Mucosa of rectum (tissue), 2 donors: ENCODE measurements around the gene CTXND2.
"Not testable (repeated sequence)": the region's sequence is repeated elsewhere in the genome, so short reads cannot be mapped to it uniquely, and the experiment has no call there.

Source experiments
- H3K27ac ChIP-seq, 2 donors: one replicate each; pipeline ENCODE4 v1.7.0; 2013; ENCODE audit warnings: inconsistent platforms in 2 of 2, low read depth in 2 of 2, low read length in 2 of 2
- H3K27me3 ChIP-seq, 2 donors: one replicate each; pipeline ENCODE4 v1.7.0; 2013; ENCODE audit warnings: low read length in 2 of 2; ENCODE audit not compliant: control insufficient read depth in 2 of 2, insufficient read depth in 2 of 2
- H3K36me3 ChIP-seq, 2 donors: one replicate each; pipeline ENCODE4 v1.7.0; 2013; ENCODE audit warnings: low read length in 2 of 2; ENCODE audit not compliant: control insufficient read depth in 2 of 2, insufficient read depth in 2 of 2
- H3K4me1 ChIP-seq, 2 donors: one replicate each; pipeline ENCODE4 v1.7.0; 2013; ENCODE audit warnings: low read length in 2 of 2, mild to moderate bottlenecking in 1 of 2; ENCODE audit not compliant: control insufficient read depth in 2 of 2, insufficient read depth in 2 of 2
- H3K4me3 ChIP-seq, 2 donors: one replicate each; pipeline ENCODE4 v1.7.0; 2013; ENCODE audit warnings: low read length in 2 of 2
- H3K9ac ChIP-seq, 2 donors: one replicate each; pipeline ENCODE4 v1.7.0; 2013; ENCODE audit warnings: low read length in 2 of 2, low read depth in 1 of 2, mild to moderate bottlenecking in 1 of 2
- H3K9me3 ChIP-seq, 2 donors: one replicate each; pipeline ENCODE4 v1.7.0; 2013; ENCODE audit warnings: low read length in 2 of 2; ENCODE audit not compliant: control insufficient read depth in 2 of 2
- donor health status: healthy.
- donor health status: Normal muscosa, but diverticular disease.

Gene CTXND2

DNA sequence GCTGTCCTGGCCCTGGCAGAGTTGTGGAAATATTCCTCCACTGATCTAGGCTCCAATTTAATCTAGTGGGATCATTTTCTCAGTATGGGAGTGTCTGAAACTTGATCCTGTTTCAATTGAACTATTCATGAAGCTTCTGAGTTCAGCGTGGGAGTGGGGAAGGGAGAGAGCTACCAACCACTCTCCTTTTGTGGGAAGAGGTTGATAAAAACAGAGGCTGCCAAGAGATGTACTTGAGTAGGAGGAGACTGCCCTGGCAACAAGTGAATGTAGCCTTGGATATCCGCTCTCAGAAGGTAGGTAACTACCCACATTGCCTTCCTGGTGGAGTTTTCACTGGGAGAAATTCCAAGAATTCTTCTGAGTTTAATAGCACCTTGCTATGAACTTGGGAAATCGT, at the start of gene CTXND2:
Gene CTXND2 (plus strand): TSS at position 119 of the 400 bp plus-strand sequence. CDS start 25,179 bp downstream, outside the sequence.
- Histone ChIP-seq H3K27ac (no peak within 1 kb of the TSS), H3K27me3 (no peaks in the 10 kb centered on the region), H3K4me1 (no peaks in the 10 kb centered on the region), H3K9me3 (no peaks in the 10 kb centered on the region), H3K9ac (no peak within 1 kb of the TSS), H3K36me3 (no peaks in the 10 kb centered on the region), H3K4me3 (no peak within 1 kb of the TSS)

DNA sequence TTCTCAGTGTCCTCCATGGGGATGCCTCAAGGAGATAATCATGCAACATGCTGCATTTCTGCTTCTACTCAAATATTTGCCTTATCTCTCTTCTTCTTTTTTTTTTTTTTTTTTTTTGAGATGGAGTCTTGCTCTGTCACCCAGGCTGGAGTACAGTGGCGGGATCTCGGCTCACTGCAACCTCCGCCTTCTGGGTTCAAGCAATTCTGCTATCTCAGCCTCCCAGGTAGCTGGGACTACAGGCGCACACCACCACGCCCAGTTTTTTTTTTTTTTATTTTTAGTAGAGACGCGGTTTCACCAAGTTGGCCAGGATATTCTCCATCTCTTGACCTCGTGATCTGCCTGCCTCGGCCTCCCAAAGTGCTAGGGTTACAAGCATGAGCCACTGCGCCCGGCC, 46.1 kb upstream of the CTXND2 start:
- H3K27me3 ChIP-seq, H3K27ac ChIP-seq, H3K4me1 ChIP-seq, H3K9me3 ChIP-seq, H3K4me3 ChIP-seq: not testable (repeated sequence)
- Histone ChIP-seq H3K9ac (peak overlapping the region; percentile 5 to 17), H3K36me3 (peaks cover 11% of the 10 kb centered on the region in 2 donors)

DNA sequence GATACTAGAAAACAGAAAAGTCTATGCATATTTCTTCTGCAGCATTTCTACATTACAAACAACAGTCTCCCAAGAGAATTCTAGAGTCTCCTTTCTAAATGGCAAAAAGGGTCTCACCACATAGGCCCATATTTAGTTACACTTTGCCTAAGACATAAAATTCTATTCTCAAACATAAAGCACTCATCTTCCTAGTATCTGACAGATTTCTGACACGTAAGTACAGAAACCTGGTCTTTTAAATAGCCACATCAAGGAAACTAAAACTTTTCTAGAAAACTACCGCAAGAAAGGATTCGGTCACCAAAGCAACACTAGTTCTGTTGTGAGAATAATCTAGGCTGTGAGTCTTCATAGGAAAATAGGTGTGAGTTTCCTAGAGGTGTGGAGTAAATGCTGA, 45.3 kb upstream of the CTXND2 start:
- H3K4me3 ChIP-seq: no peak overlapping the region
- H3K27me3 ChIP-seq: no peaks in the 10 kb centered on the region
- no peaks in the 10 kb centered on the region for H3K9me3 ChIP-seq
- H3K36me3 ChIP-seq: peaks cover 8 to 9% of the 10 kb centered on the region in 2 donors
- no peak overlapping the region for H3K27ac ChIP-seq
- H3K9ac ChIP-seq: no peak overlapping the region
- H3K4me1 ChIP-seq: no peaks in the 10 kb centered on the region

DNA sequence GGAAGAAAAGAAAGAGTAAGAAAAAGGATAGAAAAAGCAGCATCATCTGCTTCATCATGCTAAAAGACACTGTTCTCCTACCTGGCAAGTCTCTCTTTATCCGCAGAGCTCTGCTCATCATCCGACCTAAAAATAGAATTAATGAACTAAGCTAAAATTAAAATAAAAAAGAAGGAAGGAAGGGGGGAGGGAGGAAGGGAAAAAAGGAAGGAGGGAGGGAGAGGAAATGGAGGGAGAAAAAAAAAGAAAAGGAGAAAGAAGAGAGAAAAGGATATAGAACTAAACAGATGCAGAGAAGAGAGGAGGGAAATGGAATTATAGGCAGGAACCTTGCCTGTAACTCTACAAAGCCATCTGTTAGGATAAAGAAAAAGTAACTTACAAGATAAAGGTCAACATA, 44.6 kb upstream of the CTXND2 start:
- Histone ChIP-seq H3K4me3 (no peak overlapping the region), H3K4me1 (no peaks in the 10 kb centered on the region), H3K27me3 (no peaks in the 10 kb centered on the region), H3K27ac (no peak overlapping the region), H3K9ac (no peak overlapping the region), H3K9me3 (no peaks in the 10 kb centered on the region), H3K36me3 (peaks cover 8 to 9% of the 10 kb centered on the region in 2 donors)

DNA sequence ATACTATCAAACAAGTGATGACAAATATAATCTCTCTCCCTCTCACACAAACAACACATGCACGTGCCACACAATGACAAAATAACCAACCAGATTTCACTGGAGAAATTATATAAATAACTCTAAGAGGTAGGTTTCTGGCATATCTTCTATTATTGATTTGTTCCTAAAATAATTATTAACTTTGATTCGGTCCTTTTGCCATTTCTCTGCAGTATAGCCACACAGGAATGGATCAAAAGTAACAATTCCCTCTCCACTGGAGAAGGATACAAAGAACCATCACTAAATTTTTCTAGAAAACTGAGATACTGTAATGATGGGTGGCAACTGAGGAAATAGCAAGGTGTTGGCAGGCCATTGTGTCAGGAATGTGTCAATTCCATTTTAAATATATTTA, 44.0 kb upstream of the CTXND2 start:
- Histone ChIP-seq H3K36me3 (peaks cover 8 to 9% of the 10 kb centered on the region in 2 donors), H3K27ac (no peak overlapping the region), H3K9me3 (no peaks in the 10 kb centered on the region), H3K4me1 (no peaks in the 10 kb centered on the region), H3K9ac (no peak overlapping the region), H3K4me3 (no peak overlapping the region), H3K27me3 (no peaks in the 10 kb centered on the region)

DNA sequence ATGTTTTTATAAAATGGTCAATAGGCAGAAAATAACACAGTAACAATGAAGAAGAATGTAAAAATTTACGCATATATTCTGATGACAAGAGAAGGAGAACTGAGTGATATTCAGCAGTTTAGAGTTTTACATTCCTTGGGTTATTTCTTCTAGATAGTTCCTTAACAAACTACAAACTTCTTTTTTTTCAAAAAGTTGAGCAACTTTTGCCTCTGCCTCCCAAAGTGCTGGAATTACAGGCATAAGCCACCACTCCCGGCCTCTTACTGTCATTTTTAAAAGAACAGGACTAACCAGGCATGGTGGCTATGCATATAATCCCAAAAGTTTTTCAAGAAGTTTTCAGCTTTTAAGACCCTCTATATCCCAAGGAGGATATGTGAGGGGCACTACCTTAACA, 43.5 kb upstream of the CTXND2 start:
- Histone ChIP-seq H3K4me3 (no peak overlapping the region), H3K27me3 (no peaks in the 10 kb centered on the region), H3K36me3 (peaks cover 8 to 11% of the 10 kb centered on the region in 2 donors), H3K4me1 (no peaks in the 10 kb centered on the region), H3K27ac (no peak overlapping the region), H3K9ac (no peak overlapping the region), H3K9me3 (no peaks in the 10 kb centered on the region)

DNA sequence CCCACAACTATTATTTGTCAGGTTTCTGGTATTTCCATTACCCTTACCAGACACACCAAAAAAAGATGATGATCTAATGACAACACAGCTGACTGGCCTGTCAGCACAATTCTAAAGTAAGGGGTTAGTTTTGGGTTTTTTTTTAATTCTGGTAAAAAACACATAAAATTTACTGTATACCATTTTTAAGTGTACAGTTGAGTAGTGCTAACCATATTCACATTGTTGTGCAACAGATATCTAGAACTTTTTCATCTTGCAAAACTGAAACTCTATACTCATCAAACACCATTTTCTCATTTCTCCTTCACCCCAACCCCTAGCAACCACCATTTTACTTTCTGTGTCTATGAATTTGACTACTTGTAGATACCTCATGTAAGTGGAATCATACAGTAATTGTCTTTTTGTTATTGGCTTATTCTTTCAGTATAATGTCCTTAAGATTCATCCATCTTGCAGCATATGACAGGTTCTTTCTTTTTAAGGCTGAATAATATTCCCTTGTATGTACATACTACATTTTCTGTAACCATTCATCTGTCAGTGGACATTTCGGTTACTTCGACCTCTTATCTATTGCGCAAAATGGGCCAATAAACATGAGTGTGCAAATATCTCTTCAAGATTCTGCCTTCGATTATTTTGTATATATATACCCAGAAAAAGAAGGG, 40.3 kb upstream of the CTXND2 start:
- Histone ChIP-seq H3K27me3 (no peaks in the 10 kb centered on the region), H3K27ac (no peak overlapping the region), H3K4me1 (no peaks in the 10 kb centered on the region), H3K9me3 (no peaks in the 10 kb centered on the region), H3K9ac (no peak overlapping the region), H3K4me3 (no peak overlapping the region), H3K36me3 (peaks cover 0 to 8% of the 10 kb centered on the region in 2 donors)

DNA sequence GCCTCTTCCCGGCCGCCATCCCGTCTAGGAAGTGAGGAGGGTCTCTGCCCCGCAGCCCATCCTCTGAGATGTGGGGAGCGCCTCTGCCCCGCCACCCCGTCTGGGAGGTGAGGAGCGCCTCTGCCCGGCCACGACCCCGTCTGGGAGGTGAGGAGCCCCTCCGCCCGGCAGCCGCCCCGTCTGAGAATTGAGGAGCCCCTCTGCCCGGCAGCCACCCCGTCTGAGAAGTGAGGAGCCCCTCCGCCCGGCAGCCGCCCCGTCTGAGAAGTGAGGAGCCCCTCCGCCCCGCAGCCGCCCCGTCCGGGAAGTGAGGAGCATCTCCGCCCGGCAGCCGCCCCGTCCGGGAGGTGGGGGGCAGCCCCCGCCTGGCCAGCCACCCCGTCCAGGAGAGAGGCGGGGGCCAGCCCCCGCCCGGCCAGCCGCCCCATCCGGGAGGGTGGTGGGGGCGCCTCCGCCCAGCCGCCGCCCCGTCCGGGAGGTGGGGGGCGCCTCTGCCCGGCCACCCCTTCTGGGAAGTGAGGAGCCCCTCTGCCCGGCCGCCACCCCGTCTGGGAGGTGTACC, 36.1 kb upstream of the CTXND2 start:
- H3K27me3 ChIP-seq, H3K9ac ChIP-seq, H3K4me3 ChIP-seq, H3K9me3 ChIP-seq, H3K27ac ChIP-seq, H3K4me1 ChIP-seq: not testable (repeated sequence)
- peaks cover 17 to 25% of the 10 kb centered on the region in 2 donors for H3K36me3 ChIP-seq

DNA sequence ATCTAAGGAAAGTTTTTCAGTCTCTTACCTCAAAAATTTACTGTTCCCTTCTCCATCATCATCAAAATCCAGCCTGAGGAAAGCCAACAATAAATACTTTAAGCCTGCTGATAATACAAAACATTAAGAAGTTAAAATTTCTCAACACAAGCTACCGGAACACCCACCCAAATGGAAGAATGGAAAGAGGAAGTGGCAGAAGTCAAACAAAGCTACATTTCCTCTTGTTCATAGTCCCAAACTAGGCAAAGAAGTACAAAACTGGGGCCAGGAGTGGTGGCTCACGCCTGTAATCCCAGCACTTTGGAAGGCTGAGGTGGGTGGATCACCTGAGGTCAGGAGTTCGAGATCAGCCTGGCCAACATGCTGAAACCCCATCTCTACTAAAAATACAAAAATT, 34.2 kb upstream of the CTXND2 start:
- H3K9me3 ChIP-seq, H3K4me1 ChIP-seq, H3K27ac ChIP-seq, H3K4me3 ChIP-seq, H3K27me3 ChIP-seq, H3K9ac ChIP-seq: not testable (repeated sequence)
- H3K36me3 ChIP-seq: peaks cover 23 to 29% of the 10 kb centered on the region in 2 donors

DNA sequence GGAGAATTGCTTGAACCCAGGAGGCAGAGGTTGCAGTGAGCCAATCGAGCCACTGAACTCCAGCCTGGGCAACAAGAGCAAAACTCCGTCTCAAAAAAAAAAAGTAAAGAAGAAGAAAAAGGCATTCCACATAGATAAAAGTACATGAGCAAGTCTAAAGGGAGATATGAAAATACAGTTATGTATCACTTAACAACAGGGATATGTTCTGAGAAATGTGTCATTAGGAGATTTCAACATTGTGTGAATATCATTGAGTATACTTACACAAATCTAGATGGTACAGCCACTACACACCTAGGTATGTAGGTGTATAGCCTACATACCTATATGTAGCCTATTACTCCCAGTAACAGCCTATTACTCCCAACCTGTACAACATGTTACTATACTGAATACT, 23.2 kb upstream of the CTXND2 start:
- no peaks in the 10 kb centered on the region for H3K36me3 ChIP-seq

More for the DNA sequence above, 23.2 kb upstream of the CTXND2 start:
- no peaks in the 10 kb centered on the region for H3K4me1 ChIP-seq
- H3K9ac ChIP-seq: no peak overlapping the region
- H3K27ac ChIP-seq: no peak overlapping the region
- H3K27me3 ChIP-seq: no peaks in the 10 kb centered on the region
- H3K9me3 ChIP-seq: no peaks in the 10 kb centered on the region
- H3K4me3 ChIP-seq: no peak overlapping the region
